SK-N-SH (cell line): ENCODE measurements around the gene GPSM3.

ENCODE experiments used
- EZH2phosphoT487 ChIP-seq: fragments of 200-600 bp; sonication (generic); IDR thresholded peaks from 2 replicates; pipeline ENCODE4 v1.6.1; 2017; ENCODE audit warnings: low read depth, mixed run types, mild to moderate bottlenecking, antibody characterized with exemption, moderate library complexity, borderline replicate concordance
- FOSL2 ChIP-seq: IDR thresholded peaks from 2 replicates; pipeline ENCODE4 v1.4.0; 2012; ENCODE audit warnings: low read depth, mild to moderate bottlenecking, moderate library complexity, borderline replicate concordance
- MEF2A ChIP-seq: IDR thresholded peaks from 2 replicates; pipeline ENCODE4 v1.4.0; 2012; ENCODE audit warnings: low read depth, borderline replicate concordance
- POLR2AphosphoS5 ChIP-seq: IDR thresholded peaks from 2 replicates; pipeline ENCODE4 v1.6.1; 2012; ENCODE audit warnings: low read depth, low read length
- RFX5 ChIP-seq: IDR thresholded peaks from 2 replicates; pipeline ENCODE4 v1.6.1; 2012; ENCODE audit warnings: mild to moderate bottlenecking, improper control_type of control experiment, low read length
- SMC3 ChIP-seq: IDR thresholded peaks from 2 replicates; pipeline ENCODE4 v1.6.1; 2012; ENCODE audit warnings: low read depth, low read length, improper control_type of control experiment
- YY1 ChIP-seq: IDR thresholded peaks from 2 replicates; pipeline ENCODE4 v1.4.0; 2012; ENCODE audit warnings: low read depth, mild to moderate bottlenecking
- TF ChIP-seq, protein P1 (sequence below): fragments of 200-600 bp; sonication (generic); IDR thresholded peaks from 2 replicates; pipeline ENCODE4 v1.6.1; 2017; ENCODE audit warnings: antibody characterized with exemption, mild to moderate bottlenecking, moderate library complexity
- TF ChIP-seq, protein P2 (sequence below): IDR thresholded peaks from 2 replicates; pipeline ENCODE4 v1.6.1; 2012; ENCODE audit warnings: mild to moderate bottlenecking, low read depth, low read length, moderate library complexity
- TF ChIP-seq, protein P3 (sequence below): fragments of 150-350 bp; IDR thresholded peaks from 2 replicates; pipeline ENCODE4 v1.6.1; 2017; ENCODE audit warnings: antibody characterized with exemption, low read length, low read depth, borderline replicate concordance

DNA sequence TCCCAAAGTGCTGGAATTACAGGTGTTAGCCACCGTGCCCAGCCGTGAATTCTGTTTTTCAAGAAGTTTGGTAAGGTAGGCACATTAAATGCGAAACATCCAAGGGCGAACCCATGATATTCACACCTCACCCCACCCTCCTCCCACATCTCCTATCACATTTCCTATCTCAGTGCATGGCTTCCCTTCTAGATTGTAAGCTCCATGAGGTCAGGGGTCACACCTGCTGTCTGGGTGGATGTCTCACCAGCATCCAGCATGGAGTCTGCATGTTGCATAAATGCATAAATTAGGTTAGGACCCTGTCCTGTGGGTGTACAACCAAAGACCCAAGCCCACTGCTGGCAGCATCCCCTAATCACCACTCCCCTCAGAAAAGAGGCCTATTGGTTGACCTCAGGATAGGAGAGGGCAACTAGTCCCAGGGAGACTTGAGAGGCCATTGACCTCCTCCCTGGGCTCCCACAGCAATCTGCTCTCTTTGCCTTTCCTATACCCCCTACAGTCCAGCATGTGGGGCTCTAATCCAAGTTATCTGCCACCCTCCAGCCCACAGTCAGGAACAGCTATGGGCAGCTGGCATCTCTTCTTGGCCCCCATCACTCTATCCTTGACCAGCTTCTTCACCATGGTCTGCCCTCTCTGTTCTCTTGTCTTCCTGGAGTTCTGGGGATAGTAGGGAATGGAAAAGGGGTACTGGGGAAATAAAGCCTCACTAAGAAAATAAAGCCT lies 44.9 kb downstream of the GPSM3 start:
- TF ChIP-seq POLR2AphosphoS5 (no peak), MEF2A (no peak), SMC3 (no peak), EZH2phosphoT487 (no peak), FOSL2 (no peak), YY1 (no peak), RFX5 (no peak)
- TF ChIP-seq, protein P1, sequence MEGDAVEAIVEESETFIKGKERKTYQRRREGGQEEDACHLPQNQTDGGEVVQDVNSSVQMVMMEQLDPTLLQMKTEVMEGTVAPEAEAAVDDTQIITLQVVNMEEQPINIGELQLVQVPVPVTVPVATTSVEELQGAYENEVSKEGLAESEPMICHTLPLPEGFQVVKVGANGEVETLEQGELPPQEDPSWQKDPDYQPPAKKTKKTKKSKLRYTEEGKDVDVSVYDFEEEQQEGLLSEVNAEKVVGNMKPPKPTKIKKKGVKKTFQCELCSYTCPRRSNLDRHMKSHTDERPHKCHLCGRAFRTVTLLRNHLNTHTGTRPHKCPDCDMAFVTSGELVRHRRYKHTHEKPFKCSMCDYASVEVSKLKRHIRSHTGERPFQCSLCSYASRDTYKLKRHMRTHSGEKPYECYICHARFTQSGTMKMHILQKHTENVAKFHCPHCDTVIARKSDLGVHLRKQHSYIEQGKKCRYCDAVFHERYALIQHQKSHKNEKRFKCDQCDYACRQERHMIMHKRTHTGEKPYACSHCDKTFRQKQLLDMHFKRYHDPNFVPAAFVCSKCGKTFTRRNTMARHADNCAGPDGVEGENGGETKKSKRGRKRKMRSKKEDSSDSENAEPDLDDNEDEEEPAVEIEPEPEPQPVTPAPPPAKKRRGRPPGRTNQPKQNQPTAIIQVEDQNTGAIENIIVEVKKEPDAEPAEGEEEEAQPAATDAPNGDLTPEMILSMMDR = no peak
- TF ChIP-seq, protein P2, sequence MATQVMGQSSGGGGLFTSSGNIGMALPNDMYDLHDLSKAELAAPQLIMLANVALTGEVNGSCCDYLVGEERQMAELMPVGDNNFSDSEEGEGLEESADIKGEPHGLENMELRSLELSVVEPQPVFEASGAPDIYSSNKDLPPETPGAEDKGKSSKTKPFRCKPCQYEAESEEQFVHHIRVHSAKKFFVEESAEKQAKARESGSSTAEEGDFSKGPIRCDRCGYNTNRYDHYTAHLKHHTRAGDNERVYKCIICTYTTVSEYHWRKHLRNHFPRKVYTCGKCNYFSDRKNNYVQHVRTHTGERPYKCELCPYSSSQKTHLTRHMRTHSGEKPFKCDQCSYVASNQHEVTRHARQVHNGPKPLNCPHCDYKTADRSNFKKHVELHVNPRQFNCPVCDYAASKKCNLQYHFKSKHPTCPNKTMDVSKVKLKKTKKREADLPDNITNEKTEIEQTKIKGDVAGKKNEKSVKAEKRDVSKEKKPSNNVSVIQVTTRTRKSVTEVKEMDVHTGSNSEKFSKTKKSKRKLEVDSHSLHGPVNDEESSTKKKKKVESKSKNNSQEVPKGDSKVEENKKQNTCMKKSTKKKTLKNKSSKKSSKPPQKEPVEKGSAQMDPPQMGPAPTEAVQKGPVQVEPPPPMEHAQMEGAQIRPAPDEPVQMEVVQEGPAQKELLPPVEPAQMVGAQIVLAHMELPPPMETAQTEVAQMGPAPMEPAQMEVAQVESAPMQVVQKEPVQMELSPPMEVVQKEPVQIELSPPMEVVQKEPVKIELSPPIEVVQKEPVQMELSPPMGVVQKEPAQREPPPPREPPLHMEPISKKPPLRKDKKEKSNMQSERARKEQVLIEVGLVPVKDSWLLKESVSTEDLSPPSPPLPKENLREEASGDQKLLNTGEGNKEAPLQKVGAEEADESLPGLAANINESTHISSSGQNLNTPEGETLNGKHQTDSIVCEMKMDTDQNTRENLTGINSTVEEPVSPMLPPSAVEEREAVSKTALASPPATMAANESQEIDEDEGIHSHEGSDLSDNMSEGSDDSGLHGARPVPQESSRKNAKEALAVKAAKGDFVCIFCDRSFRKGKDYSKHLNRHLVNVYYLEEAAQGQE = no peak
- TF ChIP-seq, protein P3, sequence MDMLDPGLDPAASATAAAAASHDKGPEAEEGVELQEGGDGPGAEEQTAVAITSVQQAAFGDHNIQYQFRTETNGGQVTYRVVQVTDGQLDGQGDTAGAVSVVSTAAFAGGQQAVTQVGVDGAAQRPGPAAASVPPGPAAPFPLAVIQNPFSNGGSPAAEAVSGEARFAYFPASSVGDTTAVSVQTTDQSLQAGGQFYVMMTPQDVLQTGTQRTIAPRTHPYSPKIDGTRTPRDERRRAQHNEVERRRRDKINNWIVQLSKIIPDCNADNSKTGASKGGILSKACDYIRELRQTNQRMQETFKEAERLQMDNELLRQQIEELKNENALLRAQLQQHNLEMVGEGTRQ = no peak
